A549 (cell line): ENCODE measurements around the gene RPL35. TPM values are rescaled to one million over a fixed set of nuclear protein-coding genes. Genes with fewer than 3 reads are reported as not detected.

ENCODE experiments used
- ATAC-seq, 2 experiments: fragments of 200-7000 bp in 1 of 2; fragments of >200 bp in 1 of 2; cut with Nextera tagmentation in 1 of 2; cut with Tn5 transposase in 1 of 2; 3 replicates each; pipeline versions ENCODE4 v1.8.0 to v1.9.1; 2018 to 2020; ENCODE audit warnings: mild to moderate bottlenecking in 1 of 2, moderate library complexity in 1 of 2
- CTCF ChIA-PET: fragments of 300-600 bp; sonication (Branson Sonifier 250); formaldehyde crosslinking; extraction: SDS; loops from one replicate; lab custom pipeline; 2021; ENCODE audit warnings: antibody characterized with exemption, inconsistent platforms; lab: Yijun Ruan, JAX
- POLR2A ChIA-PET: fragments of 350-600 bp; formaldehyde crosslinking; extraction: SDS; loops from one replicate; lab custom pipeline; 2021; ENCODE audit warnings: antibody characterized with exemption, inconsistent platforms; lab: Yijun Ruan, JAX
- DNase-seq, 2 experiments: peaks; one replicate each; pipeline versions ENCODE4 v3.0.0 to v3.0.0-alpha.2; 2011 to 2016; ENCODE audit warnings: low read depth in 1 of 2, low spot score in 1 of 2
- FAIRE-seq: peaks from 2 replicates; lab custom pipeline; 2011; peaks lifted over from hg19 to GRCh38; lab: Jason Lieb, UNC
- H3K27ac ChIP-seq, 2 experiments: fragments of >200 bp; sonication (Bioruptor Twin); formaldehyde crosslinking; 3 replicates each; pipeline ENCODE4 v1.5.1; 2016 to 2017
- H3K4me1 ChIP-seq: fragments of >200 bp; sonication (Bioruptor Twin); formaldehyde crosslinking; 3 replicates; pipeline ENCODE4 v1.6.1; 2016
- H3K4me2 ChIP-seq: fragments of >200 bp; sonication (Bioruptor Twin); formaldehyde crosslinking; 3 replicates; pipeline ENCODE4 v1.6.1; 2016
- H3K4me3 ChIP-seq: fragments of >200 bp; sonication (Bioruptor Twin); formaldehyde crosslinking; 3 replicates; pipeline ENCODE4 v1.5.1; 2016
- H3K9me3 ChIP-seq: fragments of >200 bp; sonication (Bioruptor Twin); formaldehyde crosslinking; 3 replicates; pipeline ENCODE4 v1.6.1; 2016
- ATOH8 ChIP-seq: fragments of 250-450 bp; sonication (Bioruptor Pico); IDR thresholded peaks from 2 replicates; pipeline ENCODE4 v1.5.0; 2020; ENCODE audit warnings: low read depth, mild to moderate bottlenecking, moderate library complexity
- BHLHE40 ChIP-seq: IDR thresholded peaks from 2 replicates; pipeline ENCODE4 v1.6.1; 2012; ENCODE audit warnings: low read depth, low read length, inconsistent platforms
- CHD4 ChIP-seq: fragments of 200-600 bp; sonication (generic); IDR thresholded peaks from 2 replicates; pipeline ENCODE4 v1.6.1; 2016; ENCODE audit warnings: antibody characterized with exemption, mild to moderate bottlenecking, borderline replicate concordance
- CTCF ChIP-seq: fragments of >200 bp; sonication (Bioruptor Twin); formaldehyde crosslinking; IDR thresholded peaks from 3 replicates; pipeline ENCODE4 v1.5.1; 2016
- E2F6 ChIP-seq: IDR thresholded peaks from 2 replicates; pipeline ENCODE4 v1.6.1; 2012; ENCODE audit warnings: low read depth, borderline replicate concordance
- EHF ChIP-seq: fragments of 250-450 bp; sonication (Bioruptor Pico); IDR thresholded peaks from 2 replicates; pipeline ENCODE4 v1.5.0; 2020; ENCODE audit warnings: mild to moderate bottlenecking
- EHMT2 ChIP-seq: fragments of 200-600 bp; sonication (generic); IDR thresholded peaks from 2 replicates; pipeline ENCODE4 v1.6.1; 2016; ENCODE audit warnings: antibody characterized with exemption, low read depth, mild to moderate bottlenecking, moderate library complexity
- FOSB ChIP-seq: fragments of 250-450 bp; sonication (Bioruptor Pico); IDR thresholded peaks from 2 replicates; pipeline ENCODE4 v1.5.0; 2020; ENCODE audit warnings: mild to moderate bottlenecking, moderate library complexity
- FOXS1 ChIP-seq: fragments of 250-450 bp; sonication (Bioruptor Pico); IDR thresholded peaks from 2 replicates; pipeline ENCODE4 v1.5.0; 2020; ENCODE audit warnings: mild to moderate bottlenecking, moderate library complexity
- GATA3 ChIP-seq: IDR thresholded peaks from 2 replicates; pipeline ENCODE4 v1.6.1; 2012; ENCODE audit warnings: borderline replicate concordance
- HDAC2 ChIP-seq: fragments of 200-600 bp; sonication (generic); IDR thresholded peaks from 2 replicates; pipeline ENCODE4 v1.6.1; 2016
- HOXB5 ChIP-seq: fragments of 250-450 bp; sonication (Bioruptor Pico); IDR thresholded peaks from 2 replicates; pipeline ENCODE4 v1.5.0; 2020; ENCODE audit warnings: mild to moderate bottlenecking, moderate library complexity
- JUN ChIP-seq, 2 experiments: fragments of >200 bp; sonication (Bioruptor Twin); formaldehyde crosslinking; IDR thresholded peaks; 2 replicates in 1 of 2; 3 replicates in 1 of 2; pipeline ENCODE4 v1.6.1; 2016 to 2017
- JUNB ChIP-seq: fragments of >200 bp; sonication (Bioruptor Twin); formaldehyde crosslinking; IDR thresholded peaks from 2 replicates; pipeline ENCODE4 v1.6.1; 2016
- KDM5A ChIP-seq: fragments of 200-600 bp; sonication (generic); IDR thresholded peaks from 2 replicates; pipeline ENCODE4 v1.6.1; 2016; ENCODE audit warnings: antibody characterized with exemption, mild to moderate bottlenecking
- MAX ChIP-seq: IDR thresholded peaks from 2 replicates; pipeline ENCODE4 v1.6.1; 2012
- MYC ChIP-seq: IDR thresholded peaks from 2 replicates; pipeline ENCODE4 v1.6.1; 2012; ENCODE audit warnings: mild to moderate bottlenecking, inconsistent platforms, low read length, improper control_type of control experiment, borderline replicate concordance
- NFE2L2 ChIP-seq: fragments of 150-350 bp; conservative IDR thresholded peaks from 2 replicates; pipeline ENCODE4 v1.6.1; 2014; ENCODE audit warnings: low read length
- NPAS2 ChIP-seq: fragments of 250-450 bp; sonication (Bioruptor Pico); IDR thresholded peaks from 2 replicates; pipeline ENCODE4 v1.8.0; 2022; ENCODE audit warnings: mild to moderate bottlenecking, moderate library complexity, borderline replicate concordance
- PBX3 ChIP-seq: IDR thresholded peaks from 2 replicates; pipeline ENCODE4 v1.6.1; 2012
- POLR2AphosphoS2 ChIP-seq: conservative IDR thresholded peaks from 2 replicates; pipeline ENCODE4 v1.6.1; 2012; ENCODE audit warnings: low read length, improper control_type of control experiment, inconsistent platforms
- RAD21 ChIP-seq, 2 experiments: fragments of >200 bp in 1 of 2; sonication (Bioruptor Twin) in 1 of 2; formaldehyde crosslinking in 1 of 2; IDR thresholded peaks in 1 of 2; conservative IDR thresholded peaks in 1 of 2; 2 replicates in 1 of 2; 3 replicates in 1 of 2; pipeline ENCODE4 v1.6.1; 2012 to 2018; ENCODE audit warnings: inconsistent platforms in 1 of 2
- RNF2 ChIP-seq: fragments of 200-600 bp; sonication (generic); IDR thresholded peaks from 2 replicates; pipeline ENCODE4 v1.6.1; 2016; ENCODE audit warnings: low read depth, mild to moderate bottlenecking, antibody characterized with exemption, moderate library complexity, borderline replicate concordance
- SREBF2 ChIP-seq: fragments of 450-650 bp; IDR thresholded peaks from 2 replicates; pipeline ENCODE4 v1.6.1; 2014; ENCODE audit warnings: mild to moderate bottlenecking, moderate library complexity
- TFCP2L1 ChIP-seq: fragments of 250-450 bp; sonication (Bioruptor Pico); IDR thresholded peaks from 2 replicates; pipeline ENCODE4 v1.5.0; 2021; ENCODE audit warnings: mild to moderate bottlenecking
- USF2 ChIP-seq: fragments of 450-650 bp; IDR thresholded peaks from 2 replicates; pipeline ENCODE4 v1.6.1; 2014; ENCODE audit warnings: antibody characterized with exemption
- ZFP36 ChIP-seq: fragments of 450-650 bp; IDR thresholded peaks from 2 replicates; pipeline ENCODE4 v1.6.1; 2014; ENCODE audit warnings: borderline replicate concordance; ENCODE audit not compliant: partially characterized antibody
- ZSCAN20 ChIP-seq: fragments of 250-450 bp; sonication (Bioruptor Pico); IDR thresholded peaks from 2 replicates; pipeline ENCODE4 v1.8.0; 2022; ENCODE audit warnings: mild to moderate bottlenecking, moderate library complexity
- WGBS: methylation state at CpG from one replicate; pipeline ENCODE4 v1.1.6; 2017; ENCODE audit errors: missing lambda C conversion rate; 5-methylcytosine and 5-hydroxymethylcytosine counted together
- polyA plus RNA-seq, 4 experiments: library from polyadenylated mRNA; depleted of rRNA in 3 of 4; stranded (reverse); fragments of >200 nt; fragmentation: RNase III in 1 of 4; extraction: RNeasy Plus Mini Kit Qiagen cat#74134 plus additional on column Dnase treatment in 1 of 4; gene quantifications; 2 replicates in 3 of 4; 3 replicates in 1 of 4; pipeline ENCODE4 v1.2.3, GENCODE V29; 2011 to 2017

RPL35 gene
- polyA plus RNA-seq, 2 of the 4 experiments (the other 2 are of a cell fraction), result 2,307 to 3,076 TPM

GRCh38 chr9:124855944-124856765, 5.6 kb downstream of the RPL35 start (continued):
- TF ChIP-seq ZSCAN20, result no peak
- TF ChIP-seq ATOH8 (CRISPR knock-in tag), result no peak
- no peak for TF ChIP-seq TFCP2L1 (CRISPR knock-in tag)
- peak; percentile 50 for TF ChIP-seq MAX
- 0 out of 2 replicates have a peak, but pooled peaks have one; percentile 6 for TF ChIP-seq POLR2AphosphoS2
- TF ChIP-seq EHF (CRISPR knock-in tag), result 0 out of 2 replicates have a peak, but pooled peaks have one; percentile 14
- 0 out of 2 replicates have a peak, but pooled peaks have one; percentile 2 for TF ChIP-seq E2F6
- no peak for TF ChIP-seq EHMT2
- TF ChIP-seq GATA3, result peak; percentile 8; the same call in 1 of the 2 replicates
- TF ChIP-seq FOSB, result peak; percentile 84; the same call in 1 of the 2 replicates
- TF ChIP-seq HDAC2, result no peak
- no peak for TF ChIP-seq HOXB5 (CRISPR knock-in tag)
- no peak for TF ChIP-seq SREBF2
- peak; percentile 73 for TF ChIP-seq PBX3
- TF ChIP-seq JUN (IDR thresholded peaks at IDR 0.05), result no peak
- TF ChIP-seq FOXS1 (CRISPR knock-in tag), result no peak
- TF ChIP-seq RAD21 (conservative IDR thresholded peaks at IDR 0.05 in 1 of 2, IDR thresholded peaks at IDR 0.05 in 1 of 2), result peak; percentile 33 to 43; a peak in 3 of 5 replicates

GRCh38 chr9:124855566-124855943, 6.2 kb downstream of the RPL35 start:
- 93% methylated on average over 18 of the region's 18 CpGs for WGBS

More at GRCh38 chr9:124855566-124855943, 6.2 kb downstream of the RPL35 start:
- ChIA-PET CTCF (interaction anchor here (0.6 to 43.0 kb wide), 14 partner anchors 11 to 449 kb away, joined by 3 to 2512 read pairs (median 5); partner anchors contain the start of genes NR6A1 and OLFML2A), POLR2A (interaction anchor here (0.6 to 5.5 kb wide), 6 partner anchors 10 to 196 kb away, joined by 3 to 52 read pairs (median 4); partner anchors contain the start of gene NR6A1)
- no peak overlapping the region for H3K27ac ChIP-seq
- H3K4me2 ChIP-seq, result no peak overlapping the region
- FAIRE-seq (no peak), ATAC-seq (peak; percentile 0 to 1; a peak in 3 of 6 replicates), DNase-seq (no peak)
- TF ChIP-seq CHD4 (no peak), POLR2AphosphoS2 (no peak), JUNB (no peak), MAX (no peak), PBX3 (no peak), ZFP36 (no peak), KDM5A (no peak), USF2 (no peak), RNF2 (no peak), NPAS2 (CRISPR knock-in tag) (no peak), BHLHE40 (no peak), CTCF (no peak), FOXS1 (CRISPR knock-in tag) (no peak), FOSB (no peak), NFE2L2 (no peak), MYC (no peak), EHMT2 (no peak)
- H3K9me3 ChIP-seq, result no peaks in the 10 kb centered on the region
- peaks cover 43% of the 10 kb centered on the region for H3K4me1 ChIP-seq
- no peak overlapping the region for H3K4me3 ChIP-seq
